RPMI8226 (cell line): ENCODE measurements around the gene CACNA1E.

Source experiments
- DNase-seq: peaks from one replicate; pipeline ENCODE4 v3.0.0-alpha.2; 2015

The CACNA1E gene

DNA sequence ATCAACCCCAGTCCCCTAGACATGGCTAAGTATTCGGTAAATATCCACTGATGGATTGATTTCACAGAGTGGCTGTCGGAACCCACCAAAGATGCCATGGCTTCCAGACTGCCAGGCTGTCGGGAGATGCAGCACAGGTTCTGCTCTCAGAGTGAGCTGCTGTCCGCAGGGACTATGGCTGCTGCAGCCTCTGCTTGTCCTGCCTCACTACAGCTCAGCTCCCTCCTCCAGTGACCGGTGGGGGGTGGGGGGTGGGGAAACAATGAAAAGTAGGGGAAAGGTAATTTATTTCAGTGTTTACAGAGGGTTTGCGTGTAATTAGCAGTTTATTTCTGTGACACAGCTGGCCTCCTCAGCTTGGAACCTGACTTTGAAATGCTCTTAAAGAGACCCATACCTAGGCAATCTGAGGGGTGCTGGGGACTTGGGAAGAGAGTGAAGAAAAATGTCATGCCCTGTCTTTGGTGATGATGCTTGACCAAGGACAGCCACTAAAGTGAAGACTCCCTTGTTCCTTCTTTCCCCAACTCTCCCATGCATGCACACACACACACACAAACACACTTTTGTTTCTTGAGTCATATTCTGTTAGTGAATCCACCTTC lies 109.0 kb downstream of the CACNA1E start:
- DNase-seq, result no peak

DNA sequence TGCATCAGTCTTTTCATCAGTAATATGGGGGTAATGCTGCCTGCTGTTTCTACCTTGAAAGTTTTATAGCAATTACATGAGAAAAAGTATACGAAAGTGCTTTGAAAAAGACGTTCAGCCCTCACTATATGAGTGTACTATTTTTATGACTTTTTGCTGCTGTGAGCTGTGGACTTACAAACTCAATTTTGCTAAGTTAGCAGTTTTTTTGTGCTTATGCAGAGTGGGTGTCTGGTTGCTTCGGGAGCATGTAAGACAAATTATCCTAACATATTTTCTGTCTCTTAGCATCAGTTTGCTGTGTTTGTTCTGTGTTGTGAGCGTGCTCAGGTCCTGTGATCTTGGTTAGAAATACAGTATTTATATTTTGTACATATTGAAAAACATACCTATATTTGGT lies 109.7 kb downstream of the CACNA1E start:
- DNase-seq, result no peak

DNA sequence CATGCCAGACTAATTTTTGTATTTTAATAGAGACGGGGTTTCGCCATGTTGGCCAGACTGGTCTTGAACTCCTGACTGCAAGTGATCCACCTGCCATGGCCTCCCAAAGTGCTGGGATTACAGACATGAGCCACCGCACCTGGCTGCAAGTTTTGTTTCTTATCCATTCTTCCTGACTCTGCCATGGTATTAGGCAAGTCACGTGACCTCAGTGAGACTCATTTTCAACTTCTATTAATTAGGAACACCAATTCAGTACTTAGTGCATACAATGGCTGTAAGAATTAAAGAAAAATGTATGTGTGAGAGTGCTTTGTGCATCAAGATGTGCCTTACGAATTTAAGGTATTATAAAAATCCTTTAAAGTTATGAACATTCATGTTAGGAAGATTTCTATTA lies 111.2 kb downstream of the CACNA1E start:
- no peak for DNase-seq

DNA sequence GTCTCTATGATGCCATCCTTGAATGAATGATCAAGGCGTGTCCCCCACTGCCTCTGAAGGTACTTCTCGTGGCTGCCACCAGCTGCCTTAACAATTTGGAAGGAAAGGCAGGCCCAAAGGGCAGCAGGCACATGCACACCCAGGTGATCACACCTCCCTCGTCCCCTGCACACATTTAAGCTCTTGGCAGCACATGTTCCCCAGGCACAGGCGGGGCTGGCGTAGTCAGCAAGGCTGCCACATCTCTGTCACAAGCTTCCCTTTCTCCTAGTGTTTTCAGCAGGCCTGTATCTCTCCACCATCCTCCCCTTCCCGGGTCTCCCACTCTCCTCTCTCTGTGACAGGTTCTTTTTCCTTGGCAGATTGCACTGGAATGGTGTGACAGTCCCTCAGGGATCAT lies 111.9 kb downstream of the CACNA1E start:
- DNase-seq, result no peak

DNA sequence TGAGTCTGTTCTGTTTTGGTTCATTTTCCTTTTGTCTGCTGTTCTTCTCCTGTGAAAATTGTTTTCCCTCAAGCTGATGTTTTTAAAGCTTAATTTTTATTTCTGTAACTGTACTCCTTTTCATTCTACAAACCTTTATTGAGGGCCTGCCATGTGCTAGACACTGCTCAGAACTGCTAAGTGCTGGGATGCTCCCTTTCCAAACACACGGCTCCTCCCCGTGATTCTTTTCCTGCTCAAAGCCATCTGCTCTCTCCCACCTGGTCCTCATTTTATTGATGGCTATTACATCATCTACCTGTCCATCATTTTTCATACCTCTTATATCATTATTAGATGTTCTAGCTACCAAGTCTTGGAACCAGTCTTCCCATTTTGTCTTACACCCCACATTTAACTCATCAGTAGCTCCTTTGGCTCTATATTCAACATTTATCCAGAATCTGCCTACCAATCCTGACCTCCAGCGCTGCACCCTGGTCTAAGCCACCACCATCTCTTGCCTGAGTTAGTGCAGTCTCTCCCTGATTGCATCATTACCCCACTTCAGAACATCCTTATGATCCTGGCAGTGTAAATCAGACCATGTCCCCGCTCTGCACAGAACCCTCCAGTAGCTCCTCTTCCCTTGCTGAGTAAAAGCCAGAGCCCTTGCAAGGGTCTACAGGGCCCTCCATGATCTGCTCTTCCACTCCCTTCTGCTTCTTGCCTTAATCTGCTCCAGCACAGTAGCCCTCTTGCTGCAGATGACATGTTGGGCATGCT lies 118.1 kb downstream of the CACNA1E start:
- DNase-seq, result no peak

DNA sequence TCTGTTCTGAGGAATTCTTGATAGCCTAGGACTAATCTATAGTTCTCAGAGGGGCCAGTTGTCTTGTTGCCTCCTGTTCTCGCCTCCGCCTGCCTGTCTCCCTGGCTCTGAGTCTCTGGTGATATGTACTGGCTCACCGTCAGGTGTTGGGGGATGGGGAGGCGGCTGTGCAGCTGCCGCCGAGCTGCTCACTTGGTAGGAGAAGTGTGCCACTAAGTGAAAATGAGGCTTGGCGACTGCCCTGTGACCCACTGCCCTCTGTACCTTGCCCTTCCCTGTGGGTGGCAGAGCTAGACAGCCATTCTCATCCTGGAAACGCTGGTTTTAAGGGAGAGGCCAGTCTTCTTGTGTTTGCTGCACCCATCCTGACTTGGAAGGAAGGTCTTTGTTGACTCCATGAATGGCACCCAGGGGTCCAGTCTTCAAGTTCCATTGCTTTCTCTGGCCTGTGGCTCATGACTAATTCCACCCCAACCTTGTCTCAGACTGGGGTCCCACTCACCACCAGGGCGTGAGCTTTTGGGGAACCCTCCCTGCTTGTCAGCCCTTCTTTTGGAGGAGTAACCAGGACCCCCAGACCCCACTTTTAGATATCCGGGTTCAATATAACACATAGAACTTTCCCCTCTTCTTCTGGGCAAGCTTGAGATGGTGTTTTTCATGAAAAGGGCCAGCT lies 120.6 kb downstream of the CACNA1E start:
- DNase-seq, result no peak

DNA sequence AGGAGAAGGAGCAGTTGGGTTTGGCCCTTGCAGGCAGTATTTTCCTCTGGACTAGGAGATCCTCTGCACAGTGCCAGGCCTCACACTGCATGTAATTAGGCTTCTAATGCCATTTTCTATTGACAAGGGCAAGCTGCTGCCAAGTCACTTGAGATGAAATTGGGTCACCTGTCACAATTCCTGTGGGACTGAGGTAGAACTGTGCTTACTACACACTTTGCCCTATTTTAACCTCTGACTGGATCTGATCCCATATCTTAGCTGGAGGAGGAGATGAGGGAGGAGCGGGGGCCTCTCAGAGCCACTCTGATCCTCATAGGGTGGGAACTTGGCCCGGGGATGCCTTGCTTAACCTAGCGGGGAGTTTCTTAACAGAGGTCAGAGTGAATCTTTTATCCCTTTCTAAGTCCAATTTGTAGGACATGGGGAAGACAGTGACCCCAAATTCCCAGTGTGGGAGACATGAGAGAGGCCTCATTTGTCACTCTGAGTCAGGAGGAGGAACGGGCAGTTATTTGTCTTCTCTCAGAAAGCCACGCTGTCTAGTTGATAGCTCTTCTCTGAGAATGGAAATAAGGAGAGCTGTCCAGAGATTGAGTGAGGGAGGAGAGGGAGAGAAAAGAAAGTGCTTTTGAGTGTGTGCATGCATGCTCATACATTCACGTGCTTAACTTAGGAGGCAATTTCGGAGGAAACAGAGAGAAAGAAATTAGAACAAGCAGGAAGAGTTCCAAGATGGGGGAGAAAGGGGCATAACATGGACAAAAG lies 121.3 kb downstream of the CACNA1E start:
- DNase-seq, result no peak

DNA sequence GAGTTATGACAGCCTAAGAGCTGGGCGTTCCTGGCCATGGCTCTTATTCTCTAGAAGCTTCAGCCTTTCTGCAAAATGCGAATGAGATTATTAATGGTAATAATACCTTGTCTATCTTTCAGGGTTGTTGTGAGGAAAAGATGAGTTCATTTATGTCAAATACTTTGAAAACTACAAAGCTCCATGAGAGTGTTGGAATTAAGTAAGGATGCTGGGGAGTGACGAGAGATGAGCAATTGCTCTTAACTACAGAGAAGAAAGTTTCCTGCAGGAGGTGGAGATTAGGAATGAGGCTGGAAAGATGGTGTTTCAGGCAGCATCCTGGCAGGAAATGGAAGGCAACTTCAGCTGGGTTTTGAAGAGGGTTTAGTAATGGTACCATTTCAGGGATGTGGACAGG lies 124.2 kb downstream of the CACNA1E start:
- DNase-seq, result no peak

DNA sequence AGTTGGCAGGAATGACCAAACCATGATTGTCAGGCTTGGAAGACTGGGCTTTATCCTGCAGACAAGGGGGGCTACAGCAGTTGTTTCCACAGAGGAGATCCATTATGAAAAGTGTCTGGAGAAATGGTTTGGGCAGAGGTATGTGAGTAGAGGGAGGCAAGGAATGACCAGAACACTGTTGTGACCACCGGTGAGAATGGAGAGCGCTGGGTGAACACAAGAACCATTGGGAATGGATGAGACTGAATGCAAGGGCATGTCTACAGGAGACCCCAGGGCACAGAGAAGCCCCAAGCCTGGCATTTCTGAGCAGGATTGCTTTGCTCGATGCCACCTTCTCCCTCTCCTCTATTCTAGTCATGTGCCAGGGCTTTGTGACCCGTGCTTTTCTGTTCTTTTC lies 125.1 kb downstream of the CACNA1E start:
- no peak for DNase-seq

DNA sequence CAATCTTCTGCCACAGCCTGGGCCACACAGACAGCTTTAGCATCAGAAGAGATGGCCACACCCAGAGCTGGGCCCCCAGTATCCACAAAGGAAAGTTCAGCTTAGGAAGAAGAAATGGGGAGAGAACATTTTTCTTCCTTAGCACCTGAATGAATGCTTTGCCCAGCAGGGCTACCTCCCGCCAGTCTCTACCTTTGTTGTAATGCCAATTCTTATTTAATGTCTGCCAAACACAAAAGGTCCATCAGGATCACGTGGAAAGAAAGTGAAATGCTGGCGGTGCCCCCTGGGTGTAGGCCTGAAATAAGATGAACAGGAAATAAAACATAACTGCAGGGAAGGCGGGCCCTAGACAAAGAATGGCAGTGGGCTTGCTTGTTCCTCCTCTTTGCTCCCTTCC lies 125.6 kb downstream of the CACNA1E start:
- DNase-seq, result no peak

DNA sequence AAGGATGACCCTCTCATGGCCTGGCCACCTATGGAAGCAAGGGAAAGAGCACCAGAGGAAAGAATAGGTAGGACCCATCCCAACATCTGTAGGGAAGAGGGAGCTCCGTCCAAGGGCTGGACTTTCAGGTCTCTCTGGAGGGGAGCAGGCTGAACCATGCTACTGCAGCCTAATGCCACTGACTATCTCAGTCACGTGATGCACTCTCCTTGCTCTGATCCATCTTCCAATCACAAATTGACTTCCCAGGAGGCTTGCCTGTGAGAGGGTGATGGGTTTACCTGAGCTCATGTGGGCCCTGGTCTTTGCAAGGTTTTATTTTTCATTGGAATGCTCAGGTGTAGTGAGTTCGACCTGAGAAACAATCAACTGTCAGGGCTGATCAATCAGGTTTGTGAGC lies 128.8 kb downstream of the CACNA1E start:
- no peak for DNase-seq

DNA sequence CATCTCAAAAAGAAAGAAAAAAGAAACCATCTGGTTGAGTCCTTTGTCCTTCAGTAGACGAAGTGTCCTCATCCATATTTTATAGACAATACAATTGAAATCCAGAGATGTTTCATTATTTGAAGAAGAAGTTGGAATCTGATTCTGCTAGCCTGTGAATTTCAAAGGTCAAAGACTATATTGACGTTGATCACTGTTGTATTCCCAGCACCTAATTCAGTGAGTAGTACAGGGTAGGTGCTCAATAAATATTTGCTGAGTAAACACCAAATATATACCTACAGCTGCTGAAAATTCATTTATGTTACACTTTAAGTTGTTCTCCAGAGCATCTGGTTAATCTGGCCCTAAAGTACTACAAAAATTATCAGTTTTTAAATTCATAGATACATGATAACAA lies 135.2 kb downstream of the CACNA1E start:
- no peak for DNase-seq

DNA sequence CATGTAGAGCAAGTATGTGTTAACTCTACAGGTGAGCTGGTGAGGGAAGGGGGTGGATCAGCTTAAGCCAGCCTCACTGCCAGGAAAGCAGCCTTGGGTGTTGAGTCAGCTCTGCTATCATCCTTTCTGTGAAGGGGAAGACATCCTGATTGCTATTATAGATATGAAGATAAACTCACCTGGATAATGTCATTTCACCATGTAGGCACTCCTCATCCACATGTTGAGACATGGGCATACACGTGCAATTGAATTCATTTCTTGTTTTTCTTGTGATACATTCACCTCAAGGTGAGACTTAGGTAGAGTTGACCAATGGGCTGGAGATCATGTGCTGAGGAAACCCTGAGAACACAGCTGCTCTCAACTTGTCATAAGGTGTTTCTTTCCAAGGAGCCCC lies 136.9 kb downstream of the CACNA1E start:
- no peak for DNase-seq

DNA sequence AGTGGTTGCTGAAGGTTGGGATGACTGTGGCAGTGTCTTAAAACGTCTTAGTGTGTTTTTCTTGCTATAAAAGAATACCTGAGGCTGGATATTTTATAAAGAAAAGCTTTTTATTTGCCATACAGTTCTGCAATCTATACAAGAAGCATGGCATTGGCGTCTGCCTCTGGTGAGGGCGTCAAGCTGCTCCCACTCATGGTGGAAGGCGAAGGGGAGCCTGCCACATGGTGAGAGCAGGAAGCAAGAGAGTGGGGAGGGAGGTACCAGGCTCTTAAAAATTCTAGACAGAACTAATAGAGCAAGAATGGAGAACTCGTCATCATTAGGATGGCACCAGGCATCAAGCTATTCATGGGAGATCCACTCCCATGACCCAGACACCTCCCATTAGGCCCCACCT lies 140.5 kb downstream of the CACNA1E start:
- no peak for DNase-seq

DNA sequence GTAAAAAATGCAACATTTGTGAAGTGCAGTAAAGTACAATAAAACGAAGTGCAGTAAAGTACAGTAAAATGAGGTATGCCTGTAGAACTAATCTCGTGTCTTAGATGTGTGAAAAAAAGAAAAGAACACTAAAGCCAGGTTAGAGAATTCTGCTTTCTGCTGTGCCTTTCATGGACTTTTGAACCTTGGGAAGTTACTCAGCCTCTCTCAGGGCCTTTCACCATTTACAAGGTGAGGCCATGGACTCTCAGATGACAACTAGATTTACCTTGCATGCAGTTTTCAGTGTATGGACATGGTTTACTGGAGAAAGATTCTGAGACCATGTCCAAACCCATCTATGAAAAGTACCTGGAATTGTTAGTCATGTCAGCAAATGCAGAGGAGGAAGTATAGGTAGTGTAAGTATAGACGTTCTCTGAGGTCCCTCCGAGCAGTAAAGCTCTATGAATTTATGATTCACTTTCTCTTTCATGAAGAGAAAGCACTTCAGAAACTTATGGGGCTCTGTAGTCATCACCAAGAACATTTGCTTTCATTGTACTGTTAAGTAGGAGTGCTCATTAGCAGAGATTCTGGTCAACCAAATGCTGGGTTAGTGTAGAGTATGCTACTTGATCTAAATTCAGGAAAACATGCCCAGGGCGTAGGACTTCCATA lies 143.1 kb downstream of the CACNA1E start:
- no peak for DNase-seq

DNA sequence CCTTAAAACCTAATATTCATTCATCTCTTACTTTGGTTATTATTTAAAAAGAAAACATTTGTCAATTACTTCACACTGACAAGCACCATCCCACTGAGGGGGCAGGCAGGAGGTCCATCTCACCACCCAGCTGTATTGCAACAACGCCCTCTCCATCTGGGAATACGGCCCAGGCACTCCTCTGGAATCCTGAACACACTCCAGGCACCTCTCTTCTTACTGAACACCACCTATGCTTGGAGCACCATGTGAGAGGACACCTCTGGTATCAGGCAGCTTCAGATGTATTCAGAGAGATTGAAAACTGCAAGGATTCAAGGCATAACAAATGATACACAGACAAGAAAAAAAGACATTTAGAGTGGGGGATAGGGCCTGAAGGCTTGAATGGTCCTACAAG lies 147.1 kb downstream of the CACNA1E start:
- DNase-seq, result no peak

DNA sequence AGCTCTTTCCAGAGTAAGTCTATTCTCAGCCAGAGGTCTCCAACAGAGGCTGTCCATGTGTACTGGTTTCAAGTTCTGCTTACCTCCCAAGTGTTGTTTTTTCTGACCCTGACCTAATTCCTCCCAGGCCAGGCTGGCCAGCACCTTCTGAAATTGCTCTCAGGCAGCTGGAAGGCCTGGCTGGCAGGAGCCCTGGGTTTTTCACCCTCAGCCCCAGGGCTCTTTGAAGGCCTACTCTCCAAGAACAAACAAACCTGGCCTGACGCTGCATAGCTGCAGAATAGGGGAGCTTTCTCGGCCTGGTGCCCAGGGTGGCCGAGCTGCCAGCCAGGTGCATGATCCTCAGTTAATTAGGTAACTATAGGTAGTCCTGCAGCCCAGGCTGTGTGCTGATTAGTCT lies 147.5 kb downstream of the CACNA1E start:
- no peak for DNase-seq

DNA sequence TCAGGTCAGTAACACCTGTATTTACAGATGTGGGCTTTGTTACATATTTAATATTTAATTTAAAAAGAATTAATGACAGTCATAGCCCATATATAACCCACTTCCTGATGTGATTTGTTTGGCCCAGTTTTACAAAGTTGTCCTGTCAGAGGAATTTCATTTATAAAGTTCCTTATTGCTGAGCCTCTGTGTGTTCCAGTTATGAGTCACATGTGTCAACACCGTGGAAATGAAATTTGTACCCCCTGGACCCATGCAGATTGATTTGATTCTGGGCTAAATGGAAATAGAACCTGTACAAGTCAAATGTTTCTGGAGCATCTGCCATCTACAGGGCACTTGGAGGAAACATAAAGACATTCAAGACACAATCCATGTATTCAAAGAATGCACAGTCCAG lies 149.2 kb downstream of the CACNA1E start:
- no peak for DNase-seq

DNA sequence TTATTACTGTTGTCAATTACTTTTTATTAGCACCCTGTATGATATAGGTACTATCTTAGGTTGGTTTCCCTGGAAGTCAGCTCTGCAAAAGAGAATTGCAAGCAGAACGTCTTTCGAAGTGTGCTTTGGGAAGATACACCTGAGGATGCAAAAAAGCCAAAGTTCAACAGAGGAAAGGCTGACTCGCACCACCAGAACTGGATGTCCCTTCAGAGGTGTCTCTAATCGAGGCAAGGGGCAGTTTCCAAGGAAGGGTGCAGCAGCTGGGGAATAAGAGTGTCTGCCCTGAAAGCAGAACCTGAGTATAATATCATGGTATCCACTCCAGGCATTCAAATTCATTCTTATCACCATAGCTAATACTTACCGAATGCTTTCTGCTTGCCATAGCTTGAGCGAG lies 149.6 kb downstream of the CACNA1E start:
- DNase-seq, result no peak

DNA sequence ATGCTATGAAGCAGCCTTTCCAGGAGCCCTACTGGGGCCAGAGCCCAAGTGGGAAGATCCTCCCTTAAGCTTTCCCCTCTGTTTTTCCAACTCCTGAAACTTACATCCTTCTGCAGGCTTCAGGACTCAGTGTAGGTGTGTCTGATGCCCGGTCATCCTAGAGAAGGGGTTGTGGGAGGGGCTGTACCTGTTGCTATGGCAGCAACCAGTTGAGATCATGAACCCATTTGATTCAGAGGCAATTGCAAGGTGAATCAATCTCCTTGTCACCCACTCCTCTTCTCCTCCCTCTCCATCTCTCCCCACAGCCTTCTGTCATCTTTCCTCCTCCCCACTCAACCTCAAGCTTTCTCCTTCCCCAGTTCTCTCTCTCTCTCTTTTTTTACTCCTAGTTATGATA lies 151.8 kb downstream of the CACNA1E start:
- DNase-seq, result no peak

DNA sequence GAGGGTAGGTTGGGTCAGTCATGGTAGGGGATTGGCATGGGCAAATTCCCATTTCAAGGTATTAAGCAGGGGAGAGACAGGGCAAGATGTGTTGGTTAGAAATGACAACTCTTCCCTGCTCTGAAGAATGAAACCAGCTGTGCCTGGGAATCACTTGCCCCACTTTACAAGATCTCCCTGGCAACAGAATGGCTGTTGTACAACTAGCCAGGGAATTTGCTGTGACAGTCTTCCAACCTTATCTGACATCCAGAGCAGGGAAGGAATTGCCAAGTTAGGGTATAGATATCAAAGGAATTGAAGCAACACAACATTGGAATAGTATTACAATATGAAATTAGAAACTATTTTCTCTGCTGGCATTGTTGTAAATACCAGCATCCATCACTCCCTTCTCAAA lies 154.7 kb downstream of the CACNA1E start:
- DNase-seq, result no peak

DNA sequence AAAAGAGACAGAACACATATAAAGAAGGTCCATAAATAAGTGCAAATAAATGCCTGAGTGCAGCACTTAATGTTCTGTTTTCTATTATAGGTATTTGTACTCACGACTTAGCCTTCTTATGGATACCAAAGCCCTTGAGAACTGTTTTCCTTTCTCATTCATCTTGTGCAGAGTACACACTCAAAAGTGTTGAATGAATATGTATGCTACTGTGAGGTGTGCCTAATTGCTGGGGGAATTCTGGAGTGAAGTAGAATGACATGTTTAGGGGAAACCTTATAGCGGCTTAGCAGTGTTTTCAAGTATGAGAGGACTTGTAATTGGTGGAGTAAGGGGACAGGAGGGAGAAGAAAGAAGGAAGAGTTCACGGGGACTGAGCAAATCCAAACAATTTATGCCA lies 157.6 kb downstream of the CACNA1E start:
- DNase-seq, result no peak

DNA sequence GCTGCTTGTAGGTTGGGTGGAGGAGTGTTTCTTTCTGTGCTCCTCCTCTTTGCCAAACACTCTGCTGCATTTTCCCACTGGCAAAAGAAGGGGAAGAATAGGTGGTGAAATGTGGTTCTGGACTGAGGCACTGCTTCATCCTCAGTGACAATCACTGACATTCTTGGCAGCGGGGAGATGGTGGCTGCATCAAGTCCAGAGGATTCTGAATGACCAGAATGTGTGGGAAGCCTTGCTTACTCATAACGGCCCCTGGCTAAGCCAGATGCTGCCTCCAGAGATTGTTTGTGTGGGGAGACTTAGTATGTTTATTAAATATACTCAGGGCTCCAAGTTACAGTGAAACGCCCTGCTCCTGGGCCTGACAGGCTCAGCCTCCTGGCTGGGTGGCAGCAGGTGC lies 160.3 kb downstream of the CACNA1E start:
- DNase-seq, result no peak
